Small intestine (tissue), 7 donors: ENCODE results near the gene NDUFV2. TPM values are rescaled to one million over a fixed set of nuclear protein-coding genes. Genes with fewer than 3 reads are reported as not detected.
"Not testable (repeated sequence)": the region's sequence is repeated elsewhere in the genome, so short reads cannot be mapped to it uniquely, and the experiment has no call there.

ENCODE experiments used
- DNase-seq, 2 donors: peaks; one replicate each; pipeline versions ENCODE4 v3.0.0 to v3.0.0-alpha.2; 2013
- FAIRE-seq: peaks from 2 replicates; lab custom pipeline; 2012; peaks lifted over from hg19 to GRCh38; lab: Jason Lieb, UNC
- H3K27ac ChIP-seq, 3 donors: one replicate each; pipeline ENCODE4 v1.5.1; 2013; ENCODE audit warnings: low read length in 2 of 3, mild to moderate bottlenecking in 2 of 3, control low read depth in 1 of 3, inconsistent platforms in 1 of 3, low read depth in 1 of 3, moderate library complexity in 1 of 3
- H3K27me3 ChIP-seq, 3 donors: one replicate each; pipeline ENCODE4 v1.6.1; 2013; ENCODE audit warnings: low read length in 3 of 3, inconsistent platforms in 1 of 3; ENCODE audit not compliant: control insufficient read depth in 3 of 3, insufficient read depth in 3 of 3
- H3K36me3 ChIP-seq, 3 donors: one replicate each; pipeline ENCODE4 v1.6.1; 2013; ENCODE audit warnings: low read length in 3 of 3, inconsistent platforms in 1 of 3, low read depth in 1 of 3, mild to moderate bottlenecking in 1 of 3, moderate library complexity in 1 of 3; ENCODE audit not compliant: control insufficient read depth in 3 of 3, insufficient read depth in 2 of 3
- H3K4me1 ChIP-seq, 3 donors: one replicate each; pipeline ENCODE4 v1.6.1; 2013; ENCODE audit warnings: low read length in 2 of 3, inconsistent platforms in 1 of 3, low read depth in 1 of 3, mild to moderate bottlenecking in 1 of 3, moderate library complexity in 1 of 3; ENCODE audit not compliant: control insufficient read depth in 3 of 3, insufficient read depth in 2 of 3
- H3K4me3 ChIP-seq, 3 donors: one replicate each; pipeline ENCODE4 v1.5.1; 2013; ENCODE audit warnings: low read length in 3 of 3, control low read depth in 1 of 3, inconsistent platforms in 1 of 3, low read depth in 1 of 3, mild to moderate bottlenecking in 1 of 3, moderate library complexity in 1 of 3
- H3K9me3 ChIP-seq, 2 donors: one replicate each; pipeline ENCODE4 v1.6.1; 2013; ENCODE audit warnings: low read depth in 1 of 2, low read length in 1 of 2; ENCODE audit not compliant: control insufficient read depth in 2 of 2, insufficient read depth in 1 of 2
- WGBS, 3 donors: extraction: QIAGEN DNeasy Blood & Tissue Kit; methylation state at CpG; one replicate each; pipeline ENCODE4 v1.1.7; 2013; 5-methylcytosine and 5-hydroxymethylcytosine counted together
- polyA plus RNA-seq, 4 donors: library from polyadenylated mRNA; stranded (reverse) in 3 of 4; unstranded in 1 of 4; fragments of 200-250 nt in 3 of 4; fragments of 120-200 nt in 1 of 4; gene quantifications; one replicate each; pipeline versions ENCODE4 v1.2.1 to v1.2.3, GENCODE V29; 2013
- donor health status: healthy with polysubstance abuse.
- donor health status: control.
- donor health status: control.
- donor health status: Bipolar disorder and iron deficiency.
- donor health status: healthy.

NDUFV2 gene
- polyA plus RNA-seq, 4 donors, result 125 to 300 (median 208) TPM

- Histone ChIP-seq H3K27me3 (no peaks in the 10 kb centered on the region), H3K4me3 (no peak overlapping the region), H3K9me3 (no peaks in the 10 kb centered on the region), H3K36me3 (no peaks in the 10 kb centered on the region), H3K27ac (no peak overlapping the region), H3K4me1 (no peaks in the 10 kb centered on the region)
- DNase-seq (no peak), FAIRE-seq (no peak)
- whole genome bisulfite sequencing, 3 donors, result 76 to 84% (median 81%) methylated on average over 4 of the region's 4 CpGs
Measured at GRCh38 chr18:9081940-9082339, 20.6 kb upstream of the NDUFV2 start.

GRCh38 chr18:9082711-9083510, 19.6 kb upstream of the NDUFV2 start:
- 70 to 81% (median 75%) methylated on average over 5 of the region's 5 CpGs for WGBS, 3 donors
- H3K4me3 ChIP-seq, result no peak overlapping the region
- H3K9me3 ChIP-seq, result no peaks in the 10 kb centered on the region
- H3K36me3 ChIP-seq, result no peaks in the 10 kb centered on the region
- no peaks in the 10 kb centered on the region for H3K27me3 ChIP-seq
- FAIRE-seq, result no peak
- peak overlapping the region in 1 of 3 donors; percentile 85 for H3K27ac ChIP-seq
- DNase-seq, result no peak
- no peaks in the 10 kb centered on the region for H3K4me1 ChIP-seq

GRCh38 chr18:9086015-9086414, 16.5 kb upstream of the NDUFV2 start:
- Histone ChIP-seq H3K9me3 (no peaks in the 10 kb centered on the region), H3K27me3 (no peaks in the 10 kb centered on the region), H3K4me1 (no peaks in the 10 kb centered on the region), H3K36me3 (no peaks in the 10 kb centered on the region), H3K4me3 (no peak overlapping the region), H3K27ac (no peak overlapping the region)
- DNase-seq (no peak), FAIRE-seq (no peak)
- 64 to 69% (median 66%) methylated on average over 2 of the region's 2 CpGs for WGBS, 3 donors

- Histone ChIP-seq H3K9me3 (no peaks in the 10 kb centered on the region), H3K4me1 (no peaks in the 10 kb centered on the region), H3K27me3 (no peaks in the 10 kb centered on the region), H3K36me3 (no peaks in the 10 kb centered on the region), H3K27ac (no peak overlapping the region), H3K4me3 (no peak overlapping the region)
- DNase-seq (no peak), FAIRE-seq (no peak)
- WGBS, 3 donors, result 90 to 98% (median 91%) methylated on average over 1 of the region's 1 CpG
Measured at GRCh38 chr18:9086624-9087023, 15.9 kb upstream of the NDUFV2 start.

GRCh38 chr18:9087144-9087543, 15.4 kb upstream of the NDUFV2 start:
- no peaks in the 10 kb centered on the region for H3K36me3 ChIP-seq
- FAIRE-seq, result no peak
- 92 to 100% (median 96%) methylated on average over 2 of the region's 2 CpGs for WGBS, 3 donors

GRCh38 chr18:9088252-9088651, 14.2 kb upstream of the NDUFV2 start:
- DNase-seq (no peak), FAIRE-seq (no peak)
- 93 to 96% (median 94%) methylated on average over 5 of the region's 5 CpGs for WGBS, 3 donors
- no peaks in the 10 kb centered on the region for H3K27me3 ChIP-seq
- H3K27ac ChIP-seq, result no peak overlapping the region
- no peaks in the 10 kb centered on the region for H3K4me1 ChIP-seq
- H3K36me3 ChIP-seq, result no peaks in the 10 kb centered on the region
- H3K4me3 ChIP-seq, result no peak overlapping the region
- no peaks in the 10 kb centered on the region for H3K9me3 ChIP-seq

More at GRCh38 chr18:9087144-9087543, 15.4 kb upstream of the NDUFV2 start:
- H3K27me3 ChIP-seq, result no peaks in the 10 kb centered on the region
- no peaks in the 10 kb centered on the region for H3K4me1 ChIP-seq
- DNase-seq, result no peak
- H3K9me3 ChIP-seq, result no peaks in the 10 kb centered on the region
- no peak overlapping the region for H3K4me3 ChIP-seq
- H3K27ac ChIP-seq, result no peak overlapping the region

GRCh38 chr18:9088727-9089126, 13.8 kb upstream of the NDUFV2 start:
- not testable (repeated sequence) for H3K4me3 ChIP-seq, H3K4me1 ChIP-seq, DNase-seq, FAIRE-seq, H3K27me3 ChIP-seq, H3K27ac ChIP-seq, H3K36me3 ChIP-seq, H3K9me3 ChIP-seq
- 89 to 95% (median 91%) methylated on average over 2 of the region's 2 CpGs for WGBS, 3 donors

GRCh38 chr18:9090578-9090977, 11.9 kb upstream of the NDUFV2 start:
- no peaks in the 10 kb centered on the region for H3K9me3 ChIP-seq
- H3K36me3 ChIP-seq, result no peaks in the 10 kb centered on the region
- WGBS, 3 donors, result 89 to 97% (median 90%) methylated on average over 5 of the region's 5 CpGs
- peaks cover 0 to 14% (median 2%) of the 10 kb centered on the region in 3 donors for H3K4me1 ChIP-seq
- DNase-seq (no peak), FAIRE-seq (no peak)
- no peak overlapping the region for H3K4me3 ChIP-seq
- H3K27ac ChIP-seq, result no peak overlapping the region
- H3K27me3 ChIP-seq, result no peaks in the 10 kb centered on the region
